Hepatocyte (in vitro differentiated cells): ENCODE measurements around the gene PCNT.

Experiments
- EZH2 ChIP-seq: fragments of 200-600 bp; sonication (generic); IDR thresholded peaks from 2 replicates; pipeline ENCODE4 v1.6.1; 2016; ENCODE audit warnings: antibody characterized with exemption, mild to moderate bottlenecking, borderline replicate concordance
- TF ChIP-seq, protein P1 (sequence below): fragments of 200-600 bp; sonication (generic); IDR thresholded peaks from 2 replicates; pipeline ENCODE4 v1.5.1; 2016; ENCODE audit warnings: antibody characterized with exemption, mild to moderate bottlenecking; ENCODE audit not compliant: poor library complexity

DNA sequence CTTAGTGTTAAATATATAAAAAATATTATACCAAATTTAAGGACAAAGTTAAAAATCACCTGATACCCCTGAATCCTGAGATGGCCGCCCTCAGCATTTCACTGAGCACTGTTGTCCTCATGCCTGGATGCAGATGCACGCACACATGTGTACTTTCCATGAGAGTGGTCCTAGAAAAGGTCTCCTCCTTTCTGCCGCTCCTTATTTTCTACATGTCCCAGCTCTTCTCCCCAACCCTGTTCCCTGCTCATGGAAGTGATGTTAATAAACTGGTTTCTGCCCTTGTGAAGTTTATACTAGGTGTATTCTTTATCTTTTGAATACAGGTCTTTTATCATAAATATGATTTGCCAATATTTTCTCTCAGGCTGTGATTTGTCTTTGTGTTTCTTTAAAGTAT lies 167.6 kb downstream of the PCNT start:
- TF ChIP-seq, protein P1, sequence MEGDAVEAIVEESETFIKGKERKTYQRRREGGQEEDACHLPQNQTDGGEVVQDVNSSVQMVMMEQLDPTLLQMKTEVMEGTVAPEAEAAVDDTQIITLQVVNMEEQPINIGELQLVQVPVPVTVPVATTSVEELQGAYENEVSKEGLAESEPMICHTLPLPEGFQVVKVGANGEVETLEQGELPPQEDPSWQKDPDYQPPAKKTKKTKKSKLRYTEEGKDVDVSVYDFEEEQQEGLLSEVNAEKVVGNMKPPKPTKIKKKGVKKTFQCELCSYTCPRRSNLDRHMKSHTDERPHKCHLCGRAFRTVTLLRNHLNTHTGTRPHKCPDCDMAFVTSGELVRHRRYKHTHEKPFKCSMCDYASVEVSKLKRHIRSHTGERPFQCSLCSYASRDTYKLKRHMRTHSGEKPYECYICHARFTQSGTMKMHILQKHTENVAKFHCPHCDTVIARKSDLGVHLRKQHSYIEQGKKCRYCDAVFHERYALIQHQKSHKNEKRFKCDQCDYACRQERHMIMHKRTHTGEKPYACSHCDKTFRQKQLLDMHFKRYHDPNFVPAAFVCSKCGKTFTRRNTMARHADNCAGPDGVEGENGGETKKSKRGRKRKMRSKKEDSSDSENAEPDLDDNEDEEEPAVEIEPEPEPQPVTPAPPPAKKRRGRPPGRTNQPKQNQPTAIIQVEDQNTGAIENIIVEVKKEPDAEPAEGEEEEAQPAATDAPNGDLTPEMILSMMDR, result no peak
- TF ChIP-seq EZH2, result no peak
